IPS DF 4.7 (cell line): ENCODE data around the gene HLA-E.
"Not testable (repeated sequence)": the region's sequence is repeated elsewhere in the genome, so short reads cannot be mapped to it uniquely, and the experiment has no call there.

Experiments used
- DNase-seq: peaks from one replicate; pipeline ENCODE4 v3.0.0-alpha.2; 2013; ENCODE audit warnings: low spot score; ENCODE audit errors: extremely low read depth

The HLA-E gene

GRCh38 chr6:30480536-30481156, 8.7 kb upstream of the HLA-E start:
- no peak for DNase-seq

GRCh38 chr6:30481211-30481964, 7.9 kb upstream of the HLA-E start:
- DNase-seq, result no peak

GRCh38 chr6:30481965-30482644, 7.2 kb upstream of the HLA-E start:
- DNase-seq, result not testable (repeated sequence)

- no peak for DNase-seq
Measured at GRCh38 chr6:30483677-30484279, 5.5 kb upstream of the HLA-E start.

GRCh38 chr6:30485236-30485635, 4.1 kb upstream of the HLA-E start:
- no peak for DNase-seq

GRCh38 chr6:30487926-30488325, 1.4 kb upstream of the HLA-E start:
- no peak for DNase-seq

- DNase-seq, result not testable (repeated sequence)
Measured at GRCh38 chr6:30488697-30489080, 620 bp upstream of the HLA-E start.

- DNase-seq, result no peak
Measured at GRCh38 chr6:30490026-30490876, 942 bp downstream of the HLA-E start.

- DNase-seq, result not testable (repeated sequence)
Measured at GRCh38 chr6:30491291-30491953, 2.1 kb downstream of the HLA-E start.

GRCh38 chr6:30491991-30492952, 3.0 kb downstream of the HLA-E start:
- no peak for DNase-seq

- no peak for DNase-seq
Measured at GRCh38 chr6:30493643-30494250, 4.4 kb downstream of the HLA-E start.

- DNase-seq, result no peak
Measured at GRCh38 chr6:30494291-30494861, 5.1 kb downstream of the HLA-E start.

GRCh38 chr6:30495060-30495459, 5.8 kb downstream of the HLA-E start:
- DNase-seq, result not testable (repeated sequence)

GRCh38 chr6:30495993-30496392, 6.7 kb downstream of the HLA-E start:
- DNase-seq, result no peak

GRCh38 chr6:30497261-30497599, 7.9 kb downstream of the HLA-E start:
- not testable (repeated sequence) for DNase-seq

GRCh38 chr6:30497714-30498113, 8.4 kb downstream of the HLA-E start:
- DNase-seq, result no peak

GRCh38 chr6:30498705-30499104, 9.4 kb downstream of the HLA-E start:
- not testable (repeated sequence) for DNase-seq

GRCh38 chr6:30500421-30501355, 11.4 kb downstream of the HLA-E start:
- no peak for DNase-seq
